Esophagus (tissue), 2 donors: ENCODE results near the gene TNFSF18. TPM values are rescaled to one million over a fixed set of nuclear protein-coding genes. Genes with fewer than 3 reads are reported as not detected.

Experiments
- H3K27ac ChIP-seq, 2 donors: one replicate each; pipeline ENCODE4 v1.5.1; 2013; ENCODE audit warnings: low read depth in 2 of 2, mild to moderate bottlenecking in 2 of 2, inconsistent platforms in 1 of 2, low read length in 1 of 2, moderate library complexity in 1 of 2
- H3K27me3 ChIP-seq, 2 donors: one replicate each; pipeline ENCODE4 v1.6.1; 2013; ENCODE audit warnings: low read length in 2 of 2, control low read depth in 1 of 2, mild to moderate bottlenecking in 1 of 2; ENCODE audit not compliant: insufficient read depth in 2 of 2, control insufficient read depth in 1 of 2
- H3K36me3 ChIP-seq, 2 donors: one replicate each; pipeline ENCODE4 v1.6.1; 2013; ENCODE audit warnings: low read length in 1 of 2; ENCODE audit not compliant: control insufficient read depth in 2 of 2, insufficient read depth in 2 of 2
- H3K4me1 ChIP-seq, 2 donors: one replicate each; pipeline ENCODE4 v1.6.1; 2013; ENCODE audit warnings: low read length in 1 of 2; ENCODE audit not compliant: control insufficient read depth in 2 of 2, insufficient read depth in 2 of 2
- H3K4me3 ChIP-seq, 2 donors: one replicate each; pipeline ENCODE4 v1.5.1; 2013; ENCODE audit warnings: low read length in 2 of 2, mild to moderate bottlenecking in 2 of 2, low read depth in 1 of 2, moderate library complexity in 1 of 2
- H3K9me3 ChIP-seq, 2 donors: one replicate each; pipeline ENCODE4 v1.6.1; 2013; ENCODE audit warnings: mild to moderate bottlenecking in 2 of 2, low read depth in 1 of 2, low read length in 1 of 2, moderate library complexity in 1 of 2; ENCODE audit not compliant: control insufficient read depth in 2 of 2, insufficient read depth in 1 of 2
- WGBS, 2 donors: extraction: QIAGEN DNeasy Blood & Tissue Kit; methylation state at CpG; one replicate each; pipeline ENCODE4 v1.1.7; 2013; 5-methylcytosine and 5-hydroxymethylcytosine counted together
- polyA plus RNA-seq, 2 donors: library from polyadenylated mRNA; stranded (reverse); fragments of 200-250 nt; gene quantifications; one replicate each; pipeline ENCODE4 v1.2.3, GENCODE V29; 2013
- donor health status: healthy with polysubstance abuse.
- donor health status: Bipolar disorder and iron deficiency.

TNFSF18 gene
- polyA plus RNA-seq, 2 donors, result 0.06 to 1.7 TPM

GRCh38 chr1:172990598-172991215 is 60.0 kb downstream of the TNFSF18 start:
- H3K27ac ChIP-seq, result no peak overlapping the region
- no peaks in the 10 kb centered on the region for H3K27me3 ChIP-seq
- H3K4me1 ChIP-seq, result no peaks in the 10 kb centered on the region
- H3K36me3 ChIP-seq, result no peaks in the 10 kb centered on the region
- no peak overlapping the region for H3K4me3 ChIP-seq
- H3K9me3 ChIP-seq, result no peaks in the 10 kb centered on the region
- 89% methylated on average over 3 of the region's 3 CpGs for WGBS, 2 donors

Other genes with a start within 250 kb of the TNFSF18 start
- under 1 TPM; 0.08 to 0.16 TPM for gene TNFSF4, start 156.4 kb upstream of the TNFSF18 start, polyA plus RNA-seq